Stomach (tissue), 4 donors: ENCODE data around the gene KRAS.

ENCODE experiments used
- CTCF ChIP-seq, 7 experiments: fragments of 450-650 bp in 4 of 7; fragments of 200-600 bp in 3 of 7; sonication (generic) in 3 of 7; IDR thresholded peaks; one replicate each; pipeline ENCODE4 v1.5.1; 2016 to 2019; ENCODE audit warnings: antibody characterized with exemption in 7 of 7, control low read depth in 2 of 7, mild to moderate bottlenecking in 1 of 7
- POLR2A ChIP-seq, 4 donors: fragments of 450-650 bp; IDR thresholded peaks; one replicate each; pipeline ENCODE4 v1.6.1; 2016; ENCODE audit warnings: antibody characterized with exemption in 4 of 4, control low read depth in 2 of 4, mild to moderate bottlenecking in 1 of 4, moderate library complexity in 1 of 4

GRCh38 chr12:25251769-25252168 is 1.0 kb upstream of the KRAS start:
- no peak for TF ChIP-seq CTCF (IDR thresholded peaks at IDR 0.05)
- TF ChIP-seq POLR2A (IDR thresholded peaks at IDR 0.05) = no peak
